ENCODE measurements around the gene CYSLTR2.
A peak's percentile ranks its signal among the peaks of the same experiment; 100 is the strongest.

CYSLTR2 gene

GRCh38 chr13:48739386-48739964, 85.7 kb downstream of the CYSLTR2 start:
- DNase-seq (ENCODE audit: low read depth in 3 of 3), result no peak

GRCh38 chr13:48741377-48741776, 87.6 kb downstream of the CYSLTR2 start:
- DNase-seq (ENCODE audit: low read depth in 3 of 3), result no peak

GRCh38 chr13:48746821-48747220, 93.1 kb downstream of the CYSLTR2 start:
- no peak for DNase-seq (ENCODE audit: low read depth in 3 of 3)

GRCh38 chr13:48748681-48749080, 95.0 kb downstream of the CYSLTR2 start:
- no peak for DNase-seq (ENCODE audit: low read depth in 3 of 3)

- DNase-seq (ENCODE audit: low read depth in 3 of 3), result no peak
Measured at GRCh38 chr13:48749144-48749543, 95.4 kb downstream of the CYSLTR2 start.

- peak; percentile 48 to 80 (median 57) for DNase-seq (ENCODE audit: low read depth in 3 of 3)
Measured at GRCh38 chr13:48749699-48750473, 96.2 kb downstream of the CYSLTR2 start.

GRCh38 chr13:48750588-48751383, 97.1 kb downstream of the CYSLTR2 start:
- no peak for DNase-seq (ENCODE audit: low read depth in 3 of 3)

GRCh38 chr13:48760626-48761025, 106.9 kb downstream of the CYSLTR2 start:
- no peak for DNase-seq (ENCODE audit: low read depth in 3 of 3)

Measured in stimulated activated CD4-positive, alpha-beta T cell treated with anti-CD3 and anti-CD28 coated beads, TNF-alpha, amount 100 ng/mL, for 24 hours (primary cell).